GM18909 (cell line): ENCODE results near the gene TARBP1.

Source experiments
- ATAC-seq: cut with Tn5 transposase; IDR thresholded peaks from one replicate; pipeline ENCODE4 v1.9.1; 2021; ENCODE audit warnings: mild to moderate bottlenecking; ENCODE audit not compliant: unreplicated experiment, poor library complexity

Gene TARBP1

GRCh38 chr1:234458352-234459017, 20.5 kb downstream of the TARBP1 start:
- ATAC-seq: no peak

- no peak for ATAC-seq
Observed at GRCh38 chr1:234454926-234455325, 24.1 kb downstream of the TARBP1 start.

GRCh38 chr1:234452406-234452965, 26.5 kb downstream of the TARBP1 start:
- ATAC-seq: no peak

- no peak for ATAC-seq
Observed at GRCh38 chr1:234440348-234440747, 38.6 kb downstream of the TARBP1 start.

- ATAC-seq: no peak
Observed at GRCh38 chr1:234438579-234438978, 40.4 kb downstream of the TARBP1 start.

- no peak for ATAC-seq
Observed at GRCh38 chr1:234437423-234438171, 41.4 kb downstream of the TARBP1 start.

- no peak for ATAC-seq
Observed at GRCh38 chr1:234435620-234436019, 43.4 kb downstream of the TARBP1 start.

- ATAC-seq: no peak
Observed at GRCh38 chr1:234434706-234435105, 44.3 kb downstream of the TARBP1 start.

GRCh38 chr1:234433563-234434285, 45.3 kb downstream of the TARBP1 start:
- no peak for ATAC-seq

- no peak for ATAC-seq
Observed at GRCh38 chr1:234431255-234431654, 47.7 kb downstream of the TARBP1 start.

GRCh38 chr1:234430691-234431090, 48.3 kb downstream of the TARBP1 start:
- ATAC-seq: no peak

- ATAC-seq: no peak
Observed at GRCh38 chr1:234429434-234429806, 49.6 kb downstream of the TARBP1 start.

GRCh38 chr1:234427950-234428646, 50.9 kb downstream of the TARBP1 start:
- ATAC-seq: no peak

GRCh38 chr1:234413990-234414389, 65.0 kb downstream of the TARBP1 start:
- ATAC-seq: no peak

GRCh38 chr1:234413485-234413884, 65.5 kb downstream of the TARBP1 start:
- ATAC-seq: no peak

GRCh38 chr1:234412830-234413229, 66.1 kb downstream of the TARBP1 start:
- ATAC-seq: no peak

GRCh38 chr1:234409328-234409727, 69.7 kb downstream of the TARBP1 start:
- no peak for ATAC-seq

GRCh38 chr1:234408757-234409156, 70.2 kb downstream of the TARBP1 start:
- no peak for ATAC-seq

- ATAC-seq: no peak
Observed at GRCh38 chr1:234406871-234407270, 72.1 kb downstream of the TARBP1 start.

- ATAC-seq: no peak
Observed at GRCh38 chr1:234405676-234406075, 73.3 kb downstream of the TARBP1 start.
